OCI-LY3 (cell line): ENCODE data around the gene DOCK2.

Experiments used
- EZH2phosphoT487 ChIP-seq: fragments of 200-600 bp; shearing (Covaris generic); IDR thresholded peaks from 2 replicates; pipeline ENCODE4 v1.6.1; 2018; ENCODE audit warnings: antibody characterized with exemption, mixed run types, low read depth
- TF ChIP-seq, protein P1 (sequence below): fragments of 200-600, 300-600 bp; sonication (generic); IDR thresholded peaks from 2 replicates; pipeline ENCODE4 v1.5.1; 2014; ENCODE audit warnings: antibody characterized with exemption, low read length, low read depth

GRCh38 chr5:169789417-169789940, 152.4 kb downstream of the DOCK2 start:
- TF ChIP-seq, protein P1, sequence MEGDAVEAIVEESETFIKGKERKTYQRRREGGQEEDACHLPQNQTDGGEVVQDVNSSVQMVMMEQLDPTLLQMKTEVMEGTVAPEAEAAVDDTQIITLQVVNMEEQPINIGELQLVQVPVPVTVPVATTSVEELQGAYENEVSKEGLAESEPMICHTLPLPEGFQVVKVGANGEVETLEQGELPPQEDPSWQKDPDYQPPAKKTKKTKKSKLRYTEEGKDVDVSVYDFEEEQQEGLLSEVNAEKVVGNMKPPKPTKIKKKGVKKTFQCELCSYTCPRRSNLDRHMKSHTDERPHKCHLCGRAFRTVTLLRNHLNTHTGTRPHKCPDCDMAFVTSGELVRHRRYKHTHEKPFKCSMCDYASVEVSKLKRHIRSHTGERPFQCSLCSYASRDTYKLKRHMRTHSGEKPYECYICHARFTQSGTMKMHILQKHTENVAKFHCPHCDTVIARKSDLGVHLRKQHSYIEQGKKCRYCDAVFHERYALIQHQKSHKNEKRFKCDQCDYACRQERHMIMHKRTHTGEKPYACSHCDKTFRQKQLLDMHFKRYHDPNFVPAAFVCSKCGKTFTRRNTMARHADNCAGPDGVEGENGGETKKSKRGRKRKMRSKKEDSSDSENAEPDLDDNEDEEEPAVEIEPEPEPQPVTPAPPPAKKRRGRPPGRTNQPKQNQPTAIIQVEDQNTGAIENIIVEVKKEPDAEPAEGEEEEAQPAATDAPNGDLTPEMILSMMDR, result no peak
- no peak for TF ChIP-seq EZH2phosphoT487
